GM23338 (cell line): Measurements from ENCODE around the gene PDE6A.

Experiments
- CREB1 ChIP-seq: fragments of 250-450 bp; sonication (Bioruptor Pico); IDR thresholded peaks from 2 replicates; pipeline ENCODE4 v1.5.0; 2020; ENCODE audit warnings: low read depth, mild to moderate bottlenecking, moderate library complexity
- CTCF ChIP-seq, 2 experiments: fragments of 200-600 bp in 1 of 2; sonication (generic) in 1 of 2; conservative IDR thresholded peaks; 2 replicates each; pipeline versions ENCODE4 v1.5.1 to v1.6.1; 2016 to 2017; ENCODE audit warnings: antibody characterized with exemption in 2 of 2, low read depth in 2 of 2, mild to moderate bottlenecking in 2 of 2, moderate library complexity in 1 of 2
- ETS1 ChIP-seq: IDR thresholded peaks from 2 replicates; pipeline ENCODE4 v1.6.1; 2016; ENCODE audit warnings: antibody characterized with exemption
- EZH2 ChIP-seq: fragments of 200-600 bp; sonication (generic); IDR thresholded peaks from one replicate; pipeline ENCODE4 v1.8.0; 2017; ENCODE audit warnings: antibody characterized with exemption, mild to moderate bottlenecking, low read depth; ENCODE audit not compliant: unreplicated experiment
- EZH2phosphoT487 ChIP-seq: fragments of 200-600 bp; sonication (generic); IDR thresholded peaks from one replicate; pipeline ENCODE4 v1.8.1; 2018; ENCODE audit warnings: antibody characterized with exemption; ENCODE audit not compliant: unreplicated experiment
- JUNB ChIP-seq: IDR thresholded peaks from one replicate; pipeline ENCODE4 v1.6.1; 2016; ENCODE audit warnings: antibody characterized with exemption; ENCODE audit not compliant: unreplicated experiment
- POLR2AphosphoS5 ChIP-seq: IDR thresholded peaks from 2 replicates; pipeline ENCODE4 v1.6.1; 2016; ENCODE audit warnings: antibody characterized with exemption, low read depth
- REST ChIP-seq: IDR thresholded peaks from one replicate; pipeline ENCODE4 v1.6.1; 2018; ENCODE audit warnings: antibody characterized with exemption; ENCODE audit not compliant: unreplicated experiment
- STAT1 ChIP-seq: IDR thresholded peaks from one replicate; pipeline ENCODE4 v1.6.1; 2016; ENCODE audit warnings: antibody characterized with exemption; ENCODE audit not compliant: unreplicated experiment
- ZNF114 ChIP-seq: fragments of 250-450 bp; sonication (Bioruptor Pico); IDR thresholded peaks from 2 replicates; pipeline ENCODE4 v1.5.0; 2020; ENCODE audit warnings: mild to moderate bottlenecking, moderate library complexity
- ZNF462 ChIP-seq: fragments of 250-450 bp; sonication (Bioruptor Pico); IDR thresholded peaks from 2 replicates; pipeline ENCODE4 v1.5.0; 2020; ENCODE audit warnings: mild to moderate bottlenecking, moderate library complexity

- TF ChIP-seq CTCF (conservative IDR thresholded peaks at IDR 0.05; ENCODE audit: low read depth in 2 of 2), result no peak
- TF ChIP-seq CREB1 (CRISPR knock-in tag), result no peak
- TF ChIP-seq REST, result no peak
- TF ChIP-seq JUNB, result no peak
- no peak for TF ChIP-seq EZH2
- no peak for TF ChIP-seq POLR2AphosphoS5
- no peak for TF ChIP-seq EZH2phosphoT487
- TF ChIP-seq ZNF114 (CRISPR knock-in tag), result no peak
- no peak for TF ChIP-seq STAT1
- no peak for TF ChIP-seq ETS1
- TF ChIP-seq ZNF462 (CRISPR knock-in tag), result no peak
These were observed 19.1 kb upstream of the PDE6A start for GRCh38 chr5:149963729-149964128.
